H1 (cell line): ENCODE results near the gene GUCA2B. TPM values are rescaled to one million over a fixed set of nuclear protein-coding genes. Genes with fewer than 3 reads are reported as not detected.

Source experiments
- ATF3 ChIP-seq: IDR thresholded peaks from 2 replicates; pipeline ENCODE4 v1.6.1; 2011; ENCODE audit warnings: low read depth, mild to moderate bottlenecking, low read length; ENCODE audit not compliant: insufficient read depth
- CHD7 ChIP-seq: fragments of 300-600 bp; sonication (generic); IDR thresholded peaks from 2 replicates; pipeline ENCODE4 v1.7.1; 2012; ENCODE audit warnings: low read length, moderate library complexity, mild to moderate bottlenecking, inconsistent platforms; ENCODE audit not compliant: insufficient replicate concordance
- CTBP2 ChIP-seq: IDR thresholded peaks from 2 replicates; pipeline ENCODE4 v1.7.0; 2011; ENCODE audit warnings: borderline replicate concordance, mild to moderate bottlenecking, moderate library complexity, mixed read lengths, low read length; ENCODE audit not compliant: insufficient read depth, insufficient read length
- HDAC6 ChIP-seq: IDR thresholded peaks from one replicate; pipeline ENCODE4 v1.7.1; 2012; ENCODE audit warnings: low read depth, mild to moderate bottlenecking, inconsistent platforms, low read length, moderate library complexity
- KDM1A ChIP-seq: fragments of 200-600, 300-600 bp; sonication (generic); IDR thresholded peaks from 2 replicates; pipeline ENCODE4 v1.7.1; 2016; ENCODE audit warnings: mild to moderate bottlenecking, low read length, borderline replicate concordance
- NANOG ChIP-seq: IDR thresholded peaks from 2 replicates; pipeline ENCODE4 v1.6.1; 2011; ENCODE audit warnings: low read length, low read depth, mild to moderate bottlenecking, inconsistent platforms; ENCODE audit not compliant: insufficient read depth, poor library complexity, severe bottlenecking
- RAD21 ChIP-seq, 2 experiments: IDR thresholded peaks in 1 of 2; conservative IDR thresholded peaks in 1 of 2; 2 replicates each; pipeline ENCODE4 v1.6.1; 2011; ENCODE audit warnings: low read depth in 2 of 2, low read length in 2 of 2, improper control_type of control experiment in 1 of 2, inconsistent platforms in 1 of 2, mild to moderate bottlenecking in 1 of 2, moderate library complexity in 1 of 2
- RBBP5 ChIP-seq: IDR thresholded peaks from 2 replicates; pipeline ENCODE4 v1.7.1; 2012; ENCODE audit warnings: low read depth, mild to moderate bottlenecking, inconsistent platforms, low read length, moderate library complexity, borderline replicate concordance
- RXRA ChIP-seq: IDR thresholded peaks from 2 replicates; pipeline ENCODE4 v1.6.1; 2011; ENCODE audit warnings: low read depth, mild to moderate bottlenecking, low read length, moderate library complexity; ENCODE audit not compliant: insufficient read depth
- SAP30 ChIP-seq: fragments of 300-600 bp; sonication (generic); IDR thresholded peaks from 2 replicates; pipeline ENCODE4 v1.7.1; 2012; ENCODE audit warnings: low read length, moderate library complexity, mild to moderate bottlenecking, inconsistent platforms; ENCODE audit not compliant: insufficient read depth, insufficient replicate concordance
- polyA plus RNA-seq, 7 experiments: library from polyadenylated mRNA; depleted of rRNA in 3 of 7; stranded (reverse) in 5 of 7; unstranded in 2 of 7; fragments of >200 nt in 5 of 7; fragments of 200-250 nt in 2 of 7; gene quantifications; 1 replicate in 5 of 7; 2 replicates in 1 of 7; 4 replicates in 1 of 7; pipeline versions ENCODE4 v1.2.1 to v1.2.3, GENCODE V29; 2011 to 2013; ENCODE audit warnings: missing spikeins in 2 of 7, mixed read lengths in 2 of 7
- total RNA-seq: library from RNA; stranded (reverse); fragmentation: NEBNext Ultra II Directional; extraction: Animal tissue kit (Norgen Biotek cat#: 25700); gene quantifications from 2 replicates; pipeline ENCODE4 v1.2.1, GENCODE V29; 2021

Gene GUCA2B
- total and polyA plus RNA-seq, 2 of the 8 experiments (the other 6 are each of a cell fraction or from before 2014, with no cell fraction given): not detected

- TF ChIP-seq CHD7 (no peak), RXRA (no peak), KDM1A (no peak), ATF3 (no peak), SAP30 (no peak), NANOG (no peak), RAD21 (IDR thresholded peaks at IDR 0.05 in 1 of 2, conservative IDR thresholded peaks at IDR 0.05 in 1 of 2; ENCODE audit: low read depth in 2 of 2, low read length in 2 of 2) (no peak), HDAC6 (no peak), RBBP5 (no peak), CTBP2 (no peak)
These were observed 9.0 kb downstream of the GUCA2B start (continued) for GRCh38 chr1:42162181-42162580.
